PC-9 (cell line): ENCODE results near the gene PTPRT.

Experiments
- EZH2 ChIP-seq: fragments of 200-600 bp; sonication (generic); IDR thresholded peaks from 2 replicates; pipeline ENCODE4 v1.8.0; 2017; ENCODE audit warnings: antibody characterized with exemption, low read depth
- TF ChIP-seq, protein P1 (sequence below): fragments of 200-600 bp; sonication (generic); conservative IDR thresholded peaks from 2 replicates; pipeline ENCODE4 v1.6.1; 2017; ENCODE audit warnings: mixed run types, antibody characterized with exemption, mild to moderate bottlenecking, moderate library complexity

DNA sequence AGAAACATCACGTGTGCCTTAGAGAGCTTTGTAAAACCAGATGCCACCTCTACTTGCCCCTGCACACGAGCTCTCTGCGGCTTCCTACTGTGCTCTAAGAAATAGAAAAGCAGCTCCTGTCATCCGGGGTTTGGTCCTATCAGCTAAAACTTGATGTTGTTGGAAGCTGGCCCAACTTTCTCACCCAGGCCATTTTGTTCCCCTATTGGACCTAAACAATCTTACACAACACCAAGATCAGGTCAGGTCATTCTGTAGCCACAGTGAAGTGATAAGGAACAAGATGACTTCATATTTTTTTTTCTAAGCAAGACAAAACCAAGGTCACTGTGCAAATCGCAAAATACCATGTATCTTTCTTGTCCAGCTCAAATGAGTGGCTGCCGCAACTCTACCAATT lies 486.0 kb downstream of the PTPRT start:
- TF ChIP-seq, protein P1, sequence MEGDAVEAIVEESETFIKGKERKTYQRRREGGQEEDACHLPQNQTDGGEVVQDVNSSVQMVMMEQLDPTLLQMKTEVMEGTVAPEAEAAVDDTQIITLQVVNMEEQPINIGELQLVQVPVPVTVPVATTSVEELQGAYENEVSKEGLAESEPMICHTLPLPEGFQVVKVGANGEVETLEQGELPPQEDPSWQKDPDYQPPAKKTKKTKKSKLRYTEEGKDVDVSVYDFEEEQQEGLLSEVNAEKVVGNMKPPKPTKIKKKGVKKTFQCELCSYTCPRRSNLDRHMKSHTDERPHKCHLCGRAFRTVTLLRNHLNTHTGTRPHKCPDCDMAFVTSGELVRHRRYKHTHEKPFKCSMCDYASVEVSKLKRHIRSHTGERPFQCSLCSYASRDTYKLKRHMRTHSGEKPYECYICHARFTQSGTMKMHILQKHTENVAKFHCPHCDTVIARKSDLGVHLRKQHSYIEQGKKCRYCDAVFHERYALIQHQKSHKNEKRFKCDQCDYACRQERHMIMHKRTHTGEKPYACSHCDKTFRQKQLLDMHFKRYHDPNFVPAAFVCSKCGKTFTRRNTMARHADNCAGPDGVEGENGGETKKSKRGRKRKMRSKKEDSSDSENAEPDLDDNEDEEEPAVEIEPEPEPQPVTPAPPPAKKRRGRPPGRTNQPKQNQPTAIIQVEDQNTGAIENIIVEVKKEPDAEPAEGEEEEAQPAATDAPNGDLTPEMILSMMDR, result no peak
- no peak for TF ChIP-seq EZH2
